HepG2 (cell line): ENCODE data around the gene CUEDC2. TPM values are rescaled to one million over a fixed set of nuclear protein-coding genes. Genes with fewer than 3 reads are reported as not detected.

Source experiments
- ATAC-seq: fragments of 200-7000 bp; cut with Tn5 transposase; 3 replicates; pipeline ENCODE4 v1.9.1; 2020; ENCODE audit warnings: mild to moderate bottlenecking, moderate library complexity
- BruUV-seq: library from RNA; stranded (reverse); fragments of 400-500 nt; replicated peaks from 2 replicates; lab custom pipeline; 2021; lab: Mats Ljungman, UMichigan
- CTCF ChIA-PET: fragments of 300-600 bp; formaldehyde crosslinking; extraction: SDS; loops from one replicate; lab custom pipeline; 2021; ENCODE audit warnings: low total read pairs, inconsistent platforms, low intra/inter-chr PET ratio; lab: Yijun Ruan, JAX
- POLR2A ChIA-PET: fragments of 350-600 bp; sonication (Branson Sonifier 250); formaldehyde crosslinking; loops from one replicate; lab custom pipeline; 2020; ENCODE audit warnings: antibody characterized with exemption, inconsistent platforms; lab: Yijun Ruan, JAX
- DNase-seq: peaks from one replicate; pipeline ENCODE4 v3.0.0-alpha.2; 2015; ENCODE audit warnings: low spot score
- FAIRE-seq: peaks from 3 replicates; lab custom pipeline; 2011; peaks lifted over from hg19 to GRCh38; lab: Jason Lieb, UNC
- H2AFZ ChIP-seq: one replicate; pipeline ENCODE4 v1.6.1; 2011; ENCODE audit warnings: low read length, inconsistent platforms
- H3K27ac ChIP-seq: fragments of 300-600 bp; 3 replicates; pipeline ENCODE4 v1.8.0; 2011; ENCODE audit warnings: mixed run types, mild to moderate bottlenecking, mixed read lengths, low read length, inconsistent platforms; ENCODE audit not compliant: insufficient read depth; ENCODE audit errors: extremely low read length
- H3K27me3 ChIP-seq, 2 experiments: fragments of 200-600 bp in 1 of 2; 2 replicates in 1 of 2; 3 replicates in 1 of 2; pipeline versions ENCODE4 v1.6.0 to v1.8.0; 2011; ENCODE audit warnings: low read length in 2 of 2, mild to moderate bottlenecking in 2 of 2, moderate library complexity in 2 of 2, inconsistent platforms in 1 of 2; ENCODE audit not compliant: insufficient read depth in 2 of 2, control insufficient read depth in 1 of 2
- H3K36me3 ChIP-seq, 2 experiments: fragments of 200-600 bp in 1 of 2; replicated peaks in 1 of 2; 2 replicates in 1 of 2; 3 replicates in 1 of 2; pipeline versions ENCODE4 v1.5.1 to v1.8.0; 2011; ENCODE audit warnings: low read length in 2 of 2, inconsistent platforms in 1 of 2; ENCODE audit not compliant: insufficient read depth in 2 of 2, control insufficient read depth in 1 of 2
- H3K4me1 ChIP-seq: 2 replicates; pipeline ENCODE4 v1.5.1; 2012; ENCODE audit warnings: low read length, inconsistent platforms; ENCODE audit not compliant: insufficient read depth
- H3K4me2 ChIP-seq: 2 replicates; pipeline ENCODE4 v1.6.0; 2011; ENCODE audit warnings: low read depth, low read length, inconsistent platforms
- H3K4me3 ChIP-seq, 3 experiments: fragments of 200-600 bp in 1 of 3; sonication (generic), shearing (Covaris generic) in 1 of 3; replicated peaks in 1 of 3; 2 replicates each; pipeline ENCODE4 v1.5.1; 2011 to 2016; ENCODE audit warnings: low read length in 3 of 3, inconsistent platforms in 2 of 3, low read depth in 2 of 3, mild to moderate bottlenecking in 2 of 3, control low read depth in 1 of 3, mixed read lengths in 1 of 3; ENCODE audit not compliant: insufficient read depth in 1 of 3
- H3K79me2 ChIP-seq: one replicate; pipeline ENCODE4 v1.6.1; 2011; ENCODE audit warnings: low read length, inconsistent platforms; ENCODE audit not compliant: insufficient read depth
- H3K9ac ChIP-seq: 2 replicates; pipeline ENCODE4 v1.6.0; 2011; ENCODE audit warnings: mild to moderate bottlenecking, low read depth, low read length, inconsistent platforms; ENCODE audit not compliant: insufficient read depth
- H3K9me3 ChIP-seq: 2 replicates; pipeline ENCODE4 v1.5.1; 2012; ENCODE audit warnings: mild to moderate bottlenecking, low read length
- H4K20me1 ChIP-seq: 2 replicates; pipeline ENCODE4 v1.6.0; 2011; ENCODE audit warnings: inconsistent platforms, mild to moderate bottlenecking, low read length, moderate library complexity; ENCODE audit not compliant: insufficient read depth
- AGO2 ChIP-seq: fragments of 200-400 bp; formaldehyde crosslinking; optimal IDR thresholded peaks from 2 replicates; pipeline ENCODE3; 2017; ENCODE audit warnings: mild to moderate bottlenecking, low read depth, low read length, moderate library complexity
- FOXK2 ChIP-seq: fragments of 450-650 bp; IDR thresholded peaks from 2 replicates; pipeline ENCODE4 v1.6.1; 2016
- GATA4 ChIP-seq: sonication (generic); IDR thresholded peaks from 2 replicates; pipeline ENCODE4 v1.6.1; 2016; ENCODE audit warnings: antibody characterized with exemption, low read depth, borderline replicate concordance
- HMGXB4 ChIP-seq, 2 experiments: sonication (generic) in 1 of 2; formaldehyde crosslinking in 1 of 2; IDR thresholded peaks; 2 replicates each; pipeline versions ENCODE4 v1.4.0 to v1.6.1; 2018 to 2020; ENCODE audit warnings: missing genetic modification reagents in 2 of 2, borderline replicate concordance in 1 of 2, low read depth in 1 of 2, mild to moderate bottlenecking in 1 of 2, missing biosample characterization in 1 of 2
- KLF6 ChIP-seq: IDR thresholded peaks from 2 replicates; pipeline ENCODE4 v1.8.0; 2016; ENCODE audit warnings: missing biosample characterization, missing genetic modification reagents
- NR2C2 ChIP-seq: sonication (generic); formaldehyde crosslinking; IDR thresholded peaks from 2 replicates; pipeline ENCODE4 v1.4.0; 2020; ENCODE audit warnings: missing genetic modification reagents, mild to moderate bottlenecking, moderate library complexity, borderline replicate concordance
- PPARG ChIP-seq: conservative IDR thresholded peaks from 2 replicates; pipeline ENCODE4 v1.6.1; 2016; ENCODE audit warnings: missing biosample characterization, missing genetic modification reagents
- SKIL ChIP-seq: sonication (generic); formaldehyde crosslinking; IDR thresholded peaks from 2 replicates; pipeline ENCODE4 v1.8.0; 2022; ENCODE audit warnings: missing genetic modification reagents, mild to moderate bottlenecking, moderate library complexity, borderline replicate concordance
- STAG1 ChIP-seq: sonication (generic); formaldehyde crosslinking; IDR thresholded peaks from 2 replicates; pipeline ENCODE4 v1.4.0; 2020; ENCODE audit warnings: missing genetic modification reagents
- ZNF383 ChIP-seq: sonication (generic); formaldehyde crosslinking; IDR thresholded peaks from 2 replicates; pipeline ENCODE4 v1.4.0; 2020; ENCODE audit warnings: missing genetic modification reagents, mild to moderate bottlenecking, borderline replicate concordance
- ZNF550 ChIP-seq: sonication (generic); formaldehyde crosslinking; IDR thresholded peaks from 2 replicates; pipeline ENCODE4 v1.4.0; 2020; ENCODE audit warnings: mild to moderate bottlenecking, missing genetic modification reagents, borderline replicate concordance
- ZNF562 ChIP-seq: sonication (generic); formaldehyde crosslinking; IDR thresholded peaks from 2 replicates; pipeline ENCODE4 v1.8.0; 2022; ENCODE audit warnings: missing genetic modification reagents, borderline replicate concordance
- ZNF775 ChIP-seq: sonication (generic); formaldehyde crosslinking; IDR thresholded peaks from 2 replicates; pipeline ENCODE4 v1.4.0; 2020; ENCODE audit warnings: missing genetic modification reagents, mild to moderate bottlenecking, moderate library complexity, borderline replicate concordance
- ZNF782 ChIP-seq: sonication (generic); formaldehyde crosslinking; IDR thresholded peaks from 2 replicates; pipeline ENCODE4 v1.4.0; 2020; ENCODE audit warnings: missing genetic modification reagents, mild to moderate bottlenecking, borderline replicate concordance
- WGBS: methylation state at CpG from one replicate; pipeline ENCODE4 v1.1.6; 2017; ENCODE audit warnings: low lambda C conversion rate; 5-methylcytosine and 5-hydroxymethylcytosine counted together
- in situ Hi-C: cut with HindIII; loops from 2 replicates; pipeline ENCODE4 v1.10.0; 2017; ENCODE audit warnings: low pct_unique_long_range_greater_than_20kb; ENCODE audit not compliant: extremely low pct_ligation_motif_present
- intact Hi-C: fragments of 100-400 bp; cut with micrococcal nuclease; formaldehyde crosslinking; loops from one replicate; pipeline ENCODE4 v1.10.0; 2022; ENCODE audit not compliant: unreplicated experiment
- polyA plus RNA-seq, 8 experiments: library from polyadenylated mRNA; depleted of rRNA in 3 of 8; stranded (reverse) in 7 of 8; unstranded in 1 of 8; fragments of >200 nt; fragmentation: Illumina TruSeq in 4 of 8; extraction: Trizol in 4 of 8; gene quantifications; 2 replicates each; pipeline versions ENCODE4 v1.2.1 to v1.2.3, GENCODE V29; 2011 to 2016; ENCODE audit warnings: low read depth in 4 of 8, missing spikeins in 1 of 8, mixed read lengths in 1 of 8; ENCODE audit not compliant: insufficient read depth in 1 of 8
- total RNA-seq, 5 experiments: library from RNA; depleted of rRNA; stranded (reverse); fragments of >200 nt; fragmentation: Illumina TruSeq; extraction: Trizol; gene quantifications; 2 replicates each; pipeline ENCODE4 v1.2.3, GENCODE V29; 2016; ENCODE audit warnings: low read depth in 1 of 5

CUEDC2 gene
- total and polyA plus RNA-seq, 2 of the 13 experiments (the other 11 are each of a cell fraction or from before 2014, with no cell fraction given), result 13.1 to 18.4 TPM

- WGBS, result no CpG with 5 or more reads among the region's 13 CpGs
- H4K20me1 ChIP-seq, result no peaks in the 10 kb centered on the region
- POLR2A ChIA-PET, result interaction anchor here (0.7 to 1.7 kb wide), 4 partner anchors 7 to 29 kb away, joined by 3 to 5 read pairs (median 3); partner anchors contain the start of genes CUEDC2 and NFKB2
- no TSS peak for BruUV-seq
- no peak overlapping the region for H3K27ac ChIP-seq
- in situ Hi-C loops, result loop anchor here (10.0 kb wide), 1 partner anchor 72 kb away; no protein-coding TSS in a partner anchor
- H3K4me2 ChIP-seq, result no peak overlapping the region
- H3K79me2 ChIP-seq, result no peaks in the 10 kb centered on the region
- H3K4me1 ChIP-seq, result peaks cover 20% of the 10 kb centered on the region
- TF ChIP-seq ZNF775 (CRISPR knock-in tag) (no peak), AGO2 (peak; percentile 18), KLF6 (CRISPR knock-in tag) (no peak), GATA4 (no peak), ZNF383 (CRISPR knock-in tag) (no peak)
- H3K9me3 ChIP-seq, result no peaks in the 10 kb centered on the region
- H3K36me3 ChIP-seq, result peaks cover 0 to 4% of the 10 kb centered on the region in 2 experiments; a peak in 1 of 5 replicates
- peaks cover 6 to 17% of the 10 kb centered on the region in 2 experiments for H3K27me3 ChIP-seq
- DNase-seq (no peak), ATAC-seq (no peak), FAIRE-seq (no peak)
- no peak overlapping the region for H3K9ac ChIP-seq
- intact Hi-C loops, result no loop called here
- H2AFZ ChIP-seq, result no peak overlapping the region
- CTCF ChIA-PET, result interaction anchor here (1.9 kb wide), 1 partner anchor 10 kb away, joined by 4 read pairs; no protein-coding TSS in a partner anchor
- no peak overlapping the region for H3K4me3 ChIP-seq
Observed at GRCh38 chr10:102403115-102403514, 29.3 kb downstream of the CUEDC2 start.

- H3K9me3 ChIP-seq, result no peaks in the 10 kb centered on the region
- no peak overlapping the region for H3K4me2 ChIP-seq
- peaks cover 3 to 11% of the 10 kb centered on the region in 2 experiments; a peak in 4 of 5 replicates for H3K27me3 ChIP-seq
- CTCF ChIA-PET, result interaction anchor here (1.9 kb wide), 1 partner anchor 9 kb away, joined by 4 read pairs; no protein-coding TSS in a partner anchor
- no peak for ATAC-seq
- peaks cover 18% of the 10 kb centered on the region for H3K4me1 ChIP-seq
- H4K20me1 ChIP-seq, result no peaks in the 10 kb centered on the region
- POLR2A ChIA-PET, result interaction anchor here (1.7 kb wide), 1 partner anchor 30 kb away, joined by 3 read pairs; the partner anchor contains the start of gene CUEDC2
- no peak overlapping the region for H2AFZ ChIP-seq
- no peak overlapping the region for H3K9ac ChIP-seq
- DNase-seq, result no peak
- peaks cover 0 to 4% of the 10 kb centered on the region in 2 experiments; a peak in 1 of 5 replicates for H3K36me3 ChIP-seq
- no peaks in the 10 kb centered on the region for H3K79me2 ChIP-seq
- no peak overlapping the region for H3K4me3 ChIP-seq
- no peak overlapping the region for H3K27ac ChIP-seq
- in situ Hi-C loops, result loop anchor here (10.0 kb wide), 1 partner anchor 72 kb away; no protein-coding TSS in a partner anchor
- no TSS peak for BruUV-seq
- WGBS, result 80% methylated on average over 5 of the region's 5 CpGs
- intact Hi-C loops, result no loop called here
- no peak for FAIRE-seq
- TF ChIP-seq SKIL (CRISPR knock-in tag) (no peak), PPARG (CRISPR knock-in tag) (no peak), ZNF782 (no peak), STAG1 (no peak), ZNF550 (no peak), HMGXB4 (CRISPR knock-in tag; IDR thresholded peaks at IDR 0.05; ENCODE audit: borderline replicate concordance in 1 of 2, low read depth in 1 of 2) (no peak), ZNF562 (no peak), NR2C2 (CRISPR knock-in tag) (no peak), FOXK2 (no peak)
Observed at GRCh38 chr10:102402512-102402896, 29.9 kb downstream of the CUEDC2 start.
